Right renal cortex interstitium (tissue), 3 donors: ENCODE data around the gene NAIF1. TPM values are rescaled to one million over a fixed set of nuclear protein-coding genes. Genes with fewer than 3 reads are reported as not detected.
"Not testable (repeated sequence)": the region's sequence is repeated elsewhere in the genome, so short reads cannot be mapped to it uniquely, and the experiment has no call there.

Experiments
- DNase-seq, 3 donors: peaks; one replicate each; pipeline ENCODE4 v3.0.0-alpha.2; 2013; ENCODE audit warnings: low read depth in 3 of 3, low spot score in 2 of 3
- polyA plus RNA-seq, 3 donors: library from polyadenylated mRNA; unstranded; fragments of 120-200 nt; gene quantifications; one replicate each; pipeline ENCODE4 v1.2.1, GENCODE V29; 2013; ENCODE audit not compliant: insufficient read length in 3 of 3

NAIF1 gene, protein sequence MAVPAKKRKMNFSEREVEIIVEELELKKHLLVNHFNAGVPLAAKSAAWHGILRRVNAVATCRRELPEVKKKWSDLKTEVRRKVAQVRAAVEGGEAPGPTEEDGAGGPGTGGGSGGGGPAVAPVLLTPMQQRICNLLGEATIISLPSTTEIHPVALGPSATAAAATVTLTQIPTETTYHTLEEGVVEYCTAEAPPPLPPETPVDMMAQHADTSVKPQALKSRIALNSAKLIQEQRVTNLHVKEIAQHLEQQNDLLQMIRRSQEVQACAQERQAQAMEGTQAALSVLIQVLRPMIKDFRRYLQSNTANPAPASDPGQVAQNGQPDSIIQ
- polyA plus RNA-seq, result 10 to 100 TPM in 1 of 3 donors, 1 to 10 TPM in 2; 9.5 to 11.0 (median 9.6) TPM

DNA sequence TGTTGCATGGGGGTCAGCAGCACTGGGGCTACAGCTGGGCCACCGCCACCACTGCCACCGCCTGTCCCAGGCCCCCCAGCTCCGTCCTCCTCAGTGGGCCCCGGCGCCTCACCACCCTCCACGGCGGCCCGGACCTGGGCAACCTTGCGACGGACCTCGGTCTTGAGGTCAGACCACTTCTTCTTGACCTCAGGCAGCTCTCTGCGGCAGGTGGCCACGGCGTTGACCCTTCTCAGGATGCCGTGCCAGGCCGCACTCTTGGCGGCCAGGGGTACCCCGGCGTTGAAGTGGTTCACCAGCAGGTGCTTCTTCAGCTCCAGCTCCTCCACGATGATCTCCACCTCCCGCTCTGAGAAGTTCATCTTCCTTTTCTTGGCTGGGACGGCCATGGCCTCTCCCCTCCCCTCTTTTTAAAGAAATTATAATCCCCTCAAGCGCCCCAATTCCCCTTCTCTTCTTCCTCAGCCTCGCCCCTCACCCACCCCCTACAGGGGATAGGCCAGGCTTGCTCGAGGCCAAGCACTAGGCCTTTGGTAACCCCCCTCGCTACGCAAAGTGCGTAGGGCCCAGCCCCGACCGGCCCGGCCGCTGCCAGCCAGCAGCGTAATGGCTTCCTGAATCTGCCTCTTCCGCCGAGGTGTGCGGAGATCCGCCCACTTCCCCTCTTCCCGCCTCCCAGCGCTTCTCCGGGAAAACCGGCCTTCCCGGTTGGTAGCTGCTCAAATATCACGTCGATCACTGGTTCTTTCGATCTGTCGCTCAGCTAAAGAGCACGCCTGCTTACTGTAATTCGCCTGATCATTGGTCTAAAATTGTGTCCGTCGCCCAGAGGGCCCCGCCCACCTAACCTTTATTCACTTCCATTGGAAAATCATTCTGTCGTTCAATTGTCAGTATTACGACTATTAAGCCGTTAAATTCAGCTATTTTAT lies at the start of gene NAIF1:
Gene NAIF1, minus strand, starts transcription at position 608 of the 932 bp plus-strand sequence. Its CDS starts 219 bp downstream, at position 389.
- DNase-seq, result peak; percentile 98 to 99 (median 99)

DNA sequence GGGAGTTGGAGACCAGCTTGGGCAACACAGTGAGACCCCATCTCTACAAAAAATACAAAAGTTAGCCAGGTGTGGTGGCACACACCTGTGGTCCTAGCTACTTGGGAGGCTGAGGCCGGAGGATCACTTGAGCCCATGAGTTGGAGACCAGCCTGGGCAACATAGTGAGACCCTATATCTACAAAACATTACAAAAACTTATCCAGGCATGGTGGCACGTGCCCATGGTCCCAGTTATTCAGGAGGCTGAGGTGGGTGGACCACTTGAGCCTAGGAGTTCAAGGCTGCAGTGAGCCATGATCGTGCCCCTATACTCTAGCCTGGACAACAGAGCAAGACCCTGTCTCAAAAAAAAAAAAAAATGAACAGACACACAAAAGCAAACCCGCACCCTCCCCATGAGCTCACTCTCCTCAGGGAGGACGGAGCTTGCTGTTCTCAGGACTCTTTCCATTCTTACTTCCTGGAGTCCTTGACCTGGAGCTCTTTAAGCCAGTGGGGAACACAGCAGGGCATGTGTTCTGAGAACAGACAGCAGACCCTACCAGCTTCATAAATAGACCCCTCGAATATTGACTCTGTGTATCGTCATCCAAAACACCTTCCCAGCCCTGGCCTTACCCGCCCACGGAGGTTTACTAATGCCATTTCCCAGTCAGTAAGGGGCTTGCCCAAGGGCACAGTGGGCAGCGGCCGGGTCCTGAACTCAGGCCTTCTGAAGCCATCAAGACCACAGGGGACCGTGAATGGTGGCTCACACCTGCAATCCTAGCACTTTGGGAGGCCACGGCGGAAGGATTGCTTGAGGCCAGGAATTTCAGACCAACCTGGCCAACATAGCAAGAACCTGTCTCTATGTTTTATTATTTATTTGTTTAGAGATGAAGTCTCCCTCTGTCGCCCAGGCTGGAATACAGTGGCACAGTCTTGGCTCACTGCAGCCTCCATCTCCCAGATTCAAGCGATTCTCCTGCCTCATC lies 49.3 kb upstream of the NAIF1 start:
- DNase-seq, result no peak

DNA sequence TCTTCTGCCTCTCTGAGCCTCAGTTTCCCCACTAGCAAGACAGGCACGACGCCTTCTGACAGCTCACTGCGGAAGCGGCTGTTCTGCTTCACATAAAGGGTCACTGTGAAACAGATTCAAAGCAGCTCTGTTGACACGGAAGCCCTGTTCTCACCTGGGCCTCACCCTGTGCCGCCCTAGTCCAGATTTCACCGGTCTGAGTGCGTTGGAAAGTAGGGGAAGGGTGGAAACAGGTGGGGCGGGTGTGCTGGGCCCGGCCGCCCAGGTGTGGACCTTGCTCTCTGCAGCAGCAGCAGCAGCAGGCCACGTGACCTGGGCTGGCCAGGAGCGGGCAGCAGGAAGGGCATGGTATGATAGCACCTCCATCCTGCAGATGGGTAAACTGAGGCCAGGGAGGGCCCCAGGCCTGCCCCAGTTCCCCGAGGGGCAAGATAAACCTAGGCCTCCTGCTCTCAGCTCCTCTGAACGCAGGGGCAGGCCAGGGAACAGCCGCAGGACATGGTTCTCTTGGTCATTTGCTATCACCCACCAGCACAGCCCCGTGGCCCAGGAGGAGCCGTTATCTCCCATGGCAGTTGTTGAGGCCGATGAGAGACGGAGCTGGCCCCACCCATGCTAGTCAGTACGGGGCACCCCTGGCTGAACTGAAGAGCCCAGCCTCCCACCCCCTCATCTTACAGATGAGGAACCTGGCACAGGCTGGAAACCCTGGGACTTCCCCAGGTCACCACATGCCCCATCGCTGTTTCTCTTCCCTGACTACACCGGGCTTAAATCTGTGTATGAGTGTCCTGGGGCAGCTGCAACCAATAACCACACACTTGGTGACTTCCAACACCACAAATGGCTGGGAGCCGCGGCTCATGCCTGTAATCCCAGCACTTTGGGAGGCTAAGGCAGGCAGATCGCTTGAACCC lies 48.3 kb upstream of the NAIF1 start:
- DNase-seq, result no peak

DNA sequence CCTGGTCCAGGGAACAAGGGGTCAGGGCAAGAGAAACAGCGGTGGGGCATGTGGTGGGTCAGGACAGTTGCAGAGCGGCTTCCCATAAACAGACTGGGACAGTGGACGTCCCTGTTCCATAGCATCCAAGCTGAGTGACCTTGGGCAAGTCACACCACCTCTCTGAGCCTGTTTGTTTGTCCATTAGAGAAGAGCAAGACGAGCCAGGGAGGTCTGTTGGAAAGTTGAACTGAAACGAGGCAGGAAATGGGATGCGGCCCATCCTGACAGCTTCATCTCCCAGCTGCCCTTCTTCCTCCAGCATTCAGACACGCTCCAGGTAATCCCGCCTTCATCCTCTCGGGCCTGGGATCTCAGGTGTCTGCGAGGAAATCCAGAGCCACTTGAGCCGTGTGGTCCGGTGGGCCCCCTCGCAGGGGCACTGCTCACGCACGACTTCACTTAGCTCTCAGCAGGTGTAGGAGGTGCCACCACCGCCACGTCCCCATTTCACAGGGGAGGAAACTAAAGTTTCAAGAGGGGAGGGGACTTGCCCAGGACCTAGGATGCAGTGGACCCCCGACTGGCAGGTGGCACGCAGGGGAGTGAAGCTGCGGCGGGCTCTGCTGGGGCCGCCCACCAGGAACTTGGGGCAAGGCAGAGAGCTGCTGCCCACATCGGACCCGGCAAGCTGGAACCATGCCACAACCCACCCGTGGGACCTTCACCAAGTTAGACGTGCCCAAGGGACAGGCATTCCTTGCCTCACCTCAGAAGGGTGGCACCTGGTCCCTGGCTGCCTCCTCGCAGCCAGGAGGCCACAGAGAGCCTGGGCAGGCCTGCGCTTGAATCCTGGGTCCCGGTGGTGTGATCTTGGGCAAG lies 47.4 kb upstream of the NAIF1 start:
- DNase-seq, result no peak

DNA sequence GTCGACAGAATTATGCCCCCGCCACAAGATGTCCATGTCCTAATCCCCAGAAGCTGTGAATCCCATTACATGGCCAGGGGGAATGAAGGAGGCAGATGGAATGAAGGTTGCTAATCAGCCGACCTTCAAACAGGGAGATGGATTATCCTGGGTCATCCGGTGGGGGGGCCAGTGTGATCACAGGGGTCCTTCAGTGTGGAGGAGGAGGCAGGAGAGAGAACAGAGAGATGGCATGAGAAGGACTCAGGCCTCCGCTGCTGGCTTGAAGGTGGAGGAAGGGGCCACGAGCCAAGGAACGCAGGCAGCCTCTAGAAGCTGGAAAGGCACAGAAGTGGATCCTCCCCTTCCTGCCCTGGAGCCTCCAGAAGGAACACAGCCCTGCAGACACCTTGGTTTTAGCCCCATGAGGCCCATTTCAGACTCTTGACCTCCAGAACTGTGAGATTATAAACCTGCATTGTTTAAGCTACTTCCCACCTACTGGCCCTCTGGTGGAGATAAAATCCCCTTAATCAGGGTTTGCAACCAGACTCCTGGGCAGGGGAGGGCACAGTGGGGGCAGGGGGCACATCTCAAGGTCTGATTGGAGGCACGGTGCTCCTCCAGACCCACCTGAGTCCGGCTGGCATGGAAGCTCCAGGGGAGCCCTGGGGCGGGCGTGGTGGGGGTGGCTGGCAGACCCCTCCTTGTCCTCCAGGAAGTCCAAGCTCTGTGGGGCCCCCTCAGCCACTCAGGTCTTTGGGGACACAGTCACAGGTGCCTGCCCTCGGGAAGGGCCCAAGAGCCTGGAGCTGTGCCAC lies 46.6 kb upstream of the NAIF1 start:
- DNase-seq, result no peak

DNA sequence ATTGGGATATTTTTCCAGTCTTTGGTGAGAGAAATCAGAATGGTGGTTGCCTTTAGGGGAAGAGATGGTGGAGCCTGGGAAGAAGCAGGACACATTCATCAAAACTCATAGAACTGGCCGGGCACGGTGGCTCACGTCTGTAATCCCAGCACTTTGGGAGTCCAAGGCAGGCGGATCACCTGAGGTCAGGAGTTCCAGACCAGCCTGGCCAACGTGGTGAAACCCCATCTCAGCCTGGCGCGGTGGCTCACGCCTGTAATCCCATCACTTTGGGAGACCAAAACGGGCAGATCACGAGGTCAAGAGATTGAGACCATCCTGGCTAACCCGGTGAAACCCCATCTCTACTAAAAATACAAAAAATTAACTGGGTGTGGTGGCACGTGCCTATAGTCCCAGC lies 44.6 kb upstream of the NAIF1 start:
- not testable (repeated sequence) for DNase-seq

DNA sequence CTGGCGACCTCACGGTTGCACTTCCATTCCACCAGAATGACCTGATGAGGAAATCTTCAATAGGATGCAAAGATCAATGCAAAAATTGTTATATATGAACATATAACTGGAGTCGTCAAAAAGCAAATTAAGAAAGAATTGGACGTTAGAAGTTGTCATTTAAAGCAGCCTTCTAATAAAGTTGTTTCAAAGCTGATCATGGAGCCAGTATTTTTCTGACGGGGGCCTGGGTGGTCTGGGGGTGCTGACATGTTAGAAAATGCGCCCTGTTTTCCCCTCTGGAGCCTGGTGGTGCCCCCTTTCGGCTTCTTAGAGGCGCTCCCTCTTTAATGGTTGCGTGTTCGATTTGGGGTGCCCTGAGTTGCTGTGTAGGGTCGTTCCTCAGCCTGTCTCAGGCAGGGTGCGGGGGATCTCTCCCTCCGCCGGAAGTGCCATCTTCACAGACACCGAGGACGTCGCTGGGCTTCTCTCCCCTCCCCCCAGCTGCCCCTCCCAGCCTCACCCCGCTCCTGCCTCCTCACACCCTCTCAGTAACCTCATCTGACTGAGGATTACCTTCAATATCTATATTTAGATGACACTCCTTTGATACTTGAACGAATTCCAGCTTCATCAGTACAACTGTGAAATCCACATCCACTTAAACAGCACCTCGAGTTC lies 42.1 kb upstream of the NAIF1 start:
- no peak for DNase-seq

DNA sequence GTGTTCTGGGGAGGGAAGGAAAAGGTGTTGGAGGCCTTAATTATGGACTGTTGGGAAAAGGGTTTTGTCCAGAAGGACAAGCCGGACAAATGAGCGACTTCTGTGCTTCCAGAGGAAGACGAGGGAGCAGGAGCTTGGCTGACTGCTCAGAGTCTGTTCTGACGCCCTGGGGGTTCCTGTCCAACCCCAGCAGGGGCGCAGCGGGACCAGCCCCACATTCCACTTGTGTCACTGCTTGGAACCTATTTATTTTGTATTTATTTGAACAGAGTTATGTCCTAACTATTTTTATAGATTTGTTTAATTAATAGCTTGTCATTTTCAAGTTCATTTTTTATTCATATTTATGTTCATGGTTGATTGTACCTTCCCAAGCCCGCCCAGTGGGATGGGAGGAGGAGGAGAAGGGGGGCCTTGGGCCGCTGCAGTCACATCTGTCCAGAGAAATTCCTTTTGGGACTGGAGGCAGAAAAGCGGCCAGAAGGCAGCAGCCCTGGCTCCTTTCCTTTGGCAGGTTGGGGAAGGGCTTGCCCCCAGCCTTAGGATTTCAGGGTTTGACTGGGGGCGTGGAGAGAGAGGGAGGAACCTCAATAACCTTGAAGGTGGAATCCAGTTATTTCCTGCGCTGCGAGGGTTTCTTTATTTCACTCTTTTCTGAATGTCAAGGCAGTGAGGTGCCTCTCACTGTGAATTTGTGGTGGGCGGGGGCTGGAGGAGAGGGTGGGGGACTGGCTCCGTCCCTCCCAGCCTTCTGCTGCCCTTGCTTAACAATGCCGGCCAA lies 41.3 kb upstream of the NAIF1 start:
- no peak for DNase-seq

DNA sequence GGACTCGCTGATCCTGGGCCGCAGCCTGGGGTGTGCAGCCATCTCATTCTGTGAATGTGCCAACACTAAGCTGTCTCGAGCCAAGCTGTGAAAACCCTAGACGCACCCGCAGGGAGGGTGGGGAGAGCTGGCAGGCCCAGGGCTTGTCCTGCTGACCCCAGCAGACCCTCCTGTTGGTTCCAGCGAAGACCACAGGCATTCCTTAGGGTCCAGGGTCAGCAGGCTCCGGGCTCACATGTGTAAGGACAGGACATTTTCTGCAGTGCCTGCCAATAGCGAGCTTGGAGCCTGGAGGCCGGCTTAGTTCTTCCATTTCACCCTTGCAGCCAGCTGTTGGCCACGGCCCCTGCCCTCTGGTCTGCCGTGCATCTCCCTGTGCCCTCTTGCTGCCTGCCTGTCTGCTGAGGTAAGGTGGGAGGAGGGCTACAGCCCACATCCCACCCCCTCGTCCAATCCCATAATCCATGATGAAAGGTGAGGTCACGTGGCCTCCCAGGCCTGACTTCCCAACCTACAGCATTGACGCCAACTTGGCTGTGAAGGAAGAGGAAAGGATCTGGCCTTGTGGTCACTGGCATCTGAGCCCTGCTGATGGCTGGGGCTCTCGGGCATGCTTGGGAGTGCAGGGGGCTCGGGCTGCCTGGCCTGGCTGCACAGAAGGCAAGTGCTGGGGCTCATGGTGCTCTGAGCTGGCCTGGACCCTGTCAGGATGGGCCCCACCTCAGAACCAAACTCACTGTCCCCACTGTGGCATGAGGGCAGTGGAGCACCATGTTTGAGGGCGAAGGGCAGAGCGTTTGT lies 40.5 kb upstream of the NAIF1 start:
- DNase-seq, result no peak

DNA sequence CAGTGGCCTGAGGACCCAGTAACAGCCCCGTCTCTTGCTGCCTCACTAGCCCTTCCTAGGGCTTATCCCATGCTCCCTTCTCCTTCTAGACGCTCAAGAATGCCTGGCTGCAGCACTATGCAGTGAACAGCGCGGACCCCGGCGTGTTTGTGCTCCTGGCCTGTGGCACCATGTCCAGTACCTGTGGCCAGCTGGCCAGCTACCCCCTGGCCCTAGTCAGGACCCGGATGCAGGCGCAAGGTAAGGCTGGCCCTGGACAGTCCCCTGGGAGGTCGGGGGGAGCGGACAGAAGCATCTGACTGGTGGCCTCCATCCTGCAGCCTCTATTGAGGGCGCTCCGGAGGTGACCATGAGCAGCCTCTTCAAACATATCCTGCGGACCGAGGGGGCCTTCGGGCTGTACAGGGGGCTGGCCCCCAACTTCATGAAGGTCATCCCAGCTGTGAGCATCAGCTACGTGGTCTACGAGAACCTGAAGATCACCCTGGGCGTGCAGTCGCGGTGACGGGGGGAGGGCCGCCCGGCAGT lies 39.9 kb upstream of the NAIF1 start:
- no peak for DNase-seq

DNA sequence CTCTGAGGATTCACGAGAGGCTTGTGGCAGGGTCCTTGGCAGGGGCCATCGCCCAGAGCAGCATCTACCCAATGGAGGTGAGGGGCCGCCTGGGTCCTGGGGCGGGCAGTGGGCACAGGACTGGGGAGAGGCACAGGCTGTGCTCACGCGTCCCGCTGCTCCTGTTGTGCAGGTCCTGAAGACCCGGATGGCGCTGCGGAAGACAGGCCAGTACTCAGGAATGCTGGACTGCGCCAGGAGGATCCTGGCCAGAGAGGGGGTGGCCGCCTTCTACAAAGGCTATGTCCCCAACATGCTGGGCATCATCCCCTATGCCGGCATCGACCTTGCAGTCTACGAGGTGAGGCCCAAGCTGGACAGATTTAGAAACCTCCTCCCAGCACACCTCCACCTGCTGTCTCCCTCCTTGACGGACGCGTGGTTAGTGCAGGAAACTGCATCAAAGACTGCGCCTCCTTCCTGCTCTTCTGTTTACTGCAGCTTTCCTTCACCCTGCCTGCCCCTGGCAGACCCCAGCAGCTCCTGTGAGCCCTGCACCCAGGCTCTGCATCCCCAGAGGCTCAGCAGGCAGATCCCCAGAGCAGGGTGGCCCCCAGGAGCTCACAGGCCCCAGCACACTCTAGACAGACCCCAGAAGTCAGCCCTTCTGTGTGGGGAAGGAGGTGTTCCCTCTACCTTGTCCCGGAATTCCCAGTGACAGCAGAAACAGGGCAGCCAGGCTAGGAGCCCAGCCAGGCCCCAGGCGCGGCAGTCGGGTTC lies 39.2 kb upstream of the NAIF1 start:
- no peak for DNase-seq

DNA sequence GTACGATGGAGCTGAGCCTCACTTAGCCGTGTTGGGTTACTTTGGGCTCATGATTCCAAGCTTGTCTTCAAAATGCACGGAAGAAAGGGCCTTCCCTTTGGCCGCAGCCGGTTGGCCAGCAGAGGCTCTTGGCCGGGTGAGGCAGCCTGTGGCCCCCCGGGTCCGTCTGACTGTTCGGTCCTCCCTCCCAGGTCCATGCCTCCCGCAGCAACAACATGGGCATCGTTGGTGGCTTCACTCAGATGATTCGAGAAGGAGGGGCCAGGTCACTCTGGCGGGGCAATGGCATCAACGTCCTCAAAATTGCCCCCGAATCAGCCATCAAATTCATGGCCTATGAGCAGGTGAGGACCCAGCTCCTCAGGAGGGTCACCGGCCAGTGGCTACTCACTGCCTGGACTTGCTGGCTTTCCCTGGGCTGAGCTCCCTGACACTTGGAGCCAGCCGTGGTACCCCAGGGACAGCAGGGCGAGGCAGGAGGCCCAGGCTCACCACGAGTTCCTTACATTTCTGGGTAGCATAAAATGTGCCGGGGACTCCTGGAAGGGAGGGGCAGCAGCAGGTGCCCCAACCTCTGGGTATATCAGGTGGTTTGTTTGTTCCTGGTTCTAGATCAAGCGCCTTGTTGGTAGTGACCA lies 38.5 kb upstream of the NAIF1 start:
- no peak for DNase-seq

DNA sequence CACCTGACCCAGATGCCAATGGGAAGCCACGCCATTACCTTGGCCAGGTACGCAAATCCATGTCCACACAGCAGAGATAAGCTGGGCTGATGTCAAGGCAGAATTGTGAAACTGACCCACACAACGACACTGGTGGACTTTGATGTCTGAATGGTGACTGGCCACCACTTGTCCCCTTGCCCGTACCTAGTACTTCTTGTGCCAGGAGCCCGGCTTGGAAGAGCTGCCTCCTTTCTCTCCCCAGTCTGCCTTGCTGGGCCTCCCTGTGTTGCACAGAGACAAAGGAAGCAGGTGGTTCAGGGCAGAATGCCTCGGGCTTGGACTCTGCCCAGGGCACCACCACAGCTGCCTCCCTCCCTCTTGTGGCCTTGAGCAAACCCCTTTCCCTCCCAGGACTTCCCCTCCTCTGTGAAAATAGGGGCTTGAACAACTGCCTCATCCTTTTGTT lies 37.1 kb upstream of the NAIF1 start:
- no peak for DNase-seq

DNA sequence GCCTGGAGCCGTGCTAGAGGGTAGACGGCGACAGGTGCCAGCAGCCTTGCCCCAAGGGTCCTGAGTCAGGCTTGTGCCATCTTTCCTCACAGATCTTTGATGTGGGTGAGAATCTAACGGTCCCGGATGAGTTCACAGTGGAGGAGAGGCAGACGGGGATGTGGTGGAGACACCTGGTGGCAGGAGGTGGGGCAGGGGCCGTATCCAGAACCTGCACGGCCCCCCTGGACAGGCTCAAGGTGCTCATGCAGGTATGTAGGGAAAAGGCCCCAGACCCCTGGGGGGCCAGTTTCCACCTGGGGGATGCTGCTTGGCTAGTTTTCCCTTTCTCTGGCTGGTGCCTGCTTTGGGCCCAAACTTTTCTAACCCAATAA lies 36.5 kb upstream of the NAIF1 start:
- DNase-seq, result no peak
